GM19455 (cell line): ENCODE data around the gene SRP54.
"Not testable (repeated sequence)": the region's sequence is repeated elsewhere in the genome, so short reads cannot be mapped to it uniquely, and the experiment has no call there.

Experiments
- ATAC-seq: cut with Tn5 transposase; IDR thresholded peaks from one replicate; pipeline ENCODE4 v1.9.1; 2021; ENCODE audit not compliant: unreplicated experiment

The SRP54 gene

DNA sequence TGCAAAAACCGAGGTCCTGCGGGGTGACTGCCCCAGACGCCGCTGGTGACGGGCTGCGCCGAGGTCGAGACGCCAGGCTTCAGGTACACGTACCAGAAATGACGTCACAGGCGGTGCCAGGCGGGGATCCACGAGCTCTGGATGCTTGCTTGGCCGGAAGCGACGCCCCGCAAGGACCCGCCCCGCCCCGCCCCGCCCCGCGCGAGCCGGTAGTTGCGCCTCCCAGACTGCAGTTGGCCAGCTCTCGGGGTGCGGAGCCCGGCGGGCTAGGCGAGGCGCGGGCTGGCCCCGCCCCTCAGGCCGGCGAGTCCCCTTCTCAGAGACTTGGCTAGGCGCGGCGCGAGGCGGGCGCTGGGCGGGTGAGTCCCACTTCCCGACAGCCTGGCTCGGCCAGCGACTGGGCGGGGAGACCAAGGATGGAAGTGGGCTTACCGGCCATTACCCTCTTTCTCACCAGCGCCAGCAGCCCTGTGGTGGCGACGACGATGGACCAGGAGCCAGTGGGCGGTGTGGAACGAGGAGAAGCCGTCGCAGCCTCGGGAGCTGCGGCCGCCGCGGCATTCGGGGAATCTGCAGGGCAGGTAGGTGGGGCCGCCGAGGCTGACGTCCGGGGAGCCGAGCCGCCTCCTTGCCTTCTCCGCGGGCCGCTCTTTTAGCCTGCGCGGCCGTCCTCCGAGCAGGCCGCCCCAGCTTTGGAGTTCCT, 63.4 kb downstream of the SRP54 start, which contains the start of gene FAM177A1:
Gene FAM177A1 (plus strand): TSS at position 225 of the 703 bp plus-strand sequence. CDS start 192 bp downstream, at position 417.
- peak; percentile 94 for ATAC-seq

DNA sequence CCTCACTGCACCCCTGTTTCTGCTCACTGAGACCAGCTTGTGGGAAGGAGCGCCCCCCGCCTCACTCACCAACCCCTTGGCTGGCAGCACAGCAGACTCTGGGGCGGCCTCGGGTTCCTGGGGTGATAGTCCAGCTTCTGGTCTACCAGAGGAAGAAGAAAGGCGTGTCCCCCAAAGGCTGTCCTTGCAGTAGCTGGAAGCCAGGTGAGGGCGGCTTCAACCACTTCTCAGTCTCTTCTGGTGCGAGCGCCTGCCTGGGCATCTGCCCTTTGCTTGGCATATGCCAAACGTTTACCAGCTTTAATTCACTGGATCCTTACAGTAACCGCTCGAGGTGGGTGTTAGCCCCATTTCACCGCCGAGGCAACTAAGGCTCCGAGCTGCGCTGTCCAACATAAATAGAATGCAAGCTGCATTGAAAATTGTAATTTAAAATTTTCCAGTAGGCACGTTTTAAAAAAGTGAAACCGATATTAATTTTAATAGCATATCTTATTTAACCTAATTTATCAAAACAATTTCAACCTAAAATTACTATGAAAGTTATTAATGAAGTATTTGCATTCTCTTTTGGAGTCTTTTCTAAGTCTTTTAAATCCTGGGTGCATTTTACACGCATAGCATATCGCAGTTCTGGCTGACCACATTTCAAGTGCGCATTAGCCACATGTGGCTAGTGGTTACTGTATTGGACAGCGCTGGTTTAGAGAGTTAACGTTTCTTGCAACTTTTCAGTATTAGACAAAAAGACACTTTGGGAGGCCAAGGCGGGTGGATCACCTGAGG, 64.2 kb downstream of the SRP54 start:
- peak; percentile 35 for ATAC-seq

DNA sequence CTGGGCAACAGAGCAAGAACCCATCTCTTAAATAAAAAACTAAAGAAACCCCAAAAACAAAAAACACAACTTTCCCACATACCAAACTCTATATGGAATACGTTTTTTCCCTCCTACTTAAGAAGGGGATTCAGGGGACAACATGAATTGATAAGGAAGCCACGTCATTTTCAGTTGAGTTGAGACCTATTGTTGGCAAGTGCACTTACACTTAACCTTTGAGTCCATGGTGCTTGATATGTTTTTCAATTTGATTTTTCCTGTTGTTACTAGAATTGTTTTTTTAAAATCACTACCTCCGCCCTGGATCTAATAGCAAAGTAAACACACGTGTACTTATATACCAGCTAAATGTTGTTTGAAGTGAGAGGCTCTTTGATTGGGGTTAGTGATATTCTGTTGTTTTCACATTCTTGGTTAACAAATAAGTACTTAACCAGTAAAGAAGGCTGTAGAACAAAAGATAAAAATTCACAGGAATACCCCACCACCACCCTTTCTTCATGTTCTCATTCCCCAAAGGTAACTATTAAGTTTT, 65.3 kb downstream of the SRP54 start:
- ATAC-seq = no peak

DNA sequence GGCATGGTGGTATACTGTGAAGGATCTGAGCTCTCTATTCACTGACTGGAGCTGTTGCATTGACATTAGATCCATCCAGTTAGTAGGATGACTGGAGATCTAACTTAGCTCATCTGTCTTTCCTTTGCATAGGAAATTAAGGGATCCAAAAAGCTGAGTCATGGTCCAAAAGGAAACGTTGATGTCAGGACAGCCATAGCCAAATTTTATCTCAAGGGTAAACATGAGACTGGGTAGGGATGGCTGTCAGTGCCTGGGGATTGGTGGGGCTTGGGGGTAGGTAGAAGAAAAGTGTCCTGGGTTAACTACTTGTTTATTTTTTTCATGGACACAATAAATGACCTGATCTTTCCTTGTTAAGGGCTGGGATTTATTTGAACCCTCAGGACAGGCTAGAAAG, 67.9 kb downstream of the SRP54 start:
- ATAC-seq = no peak

DNA sequence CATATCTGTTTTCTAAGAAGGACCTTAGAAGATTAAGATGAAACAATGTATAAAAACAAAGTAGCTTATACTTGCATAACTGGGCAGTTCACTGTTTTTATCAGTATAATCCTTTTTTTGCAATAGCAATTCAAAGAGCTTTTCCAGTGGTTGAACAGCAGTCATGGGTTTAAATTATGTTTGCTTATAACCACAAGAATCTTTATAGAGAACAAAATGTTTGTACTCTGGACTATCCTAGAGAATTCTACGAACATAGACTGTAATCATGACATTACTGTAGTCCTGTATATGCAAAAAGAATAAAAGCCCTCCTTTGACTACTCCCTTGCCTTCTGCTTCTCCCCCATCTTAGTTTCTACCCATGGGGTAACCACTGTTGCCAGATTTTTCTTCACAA, 69.0 kb downstream of the SRP54 start:
- ATAC-seq = no peak

DNA sequence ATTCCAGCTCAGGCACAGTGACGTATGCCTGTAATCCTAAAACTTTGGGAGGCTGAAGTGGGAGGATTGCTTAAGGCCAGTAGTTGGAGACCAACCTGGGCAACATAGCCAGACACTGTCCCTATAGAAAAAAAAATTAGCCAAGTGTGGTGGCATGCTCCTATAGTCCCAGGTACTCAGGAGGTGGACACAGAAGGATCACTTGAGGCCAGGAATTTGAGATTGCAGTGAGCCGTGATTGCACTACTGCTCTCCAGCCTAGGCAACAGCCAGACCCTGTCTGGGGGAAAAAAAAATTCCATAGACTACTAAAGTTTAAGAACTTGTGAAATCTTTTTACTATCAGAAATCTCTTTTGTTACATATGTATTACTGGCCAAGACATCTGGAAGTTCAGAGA, 69.8 kb downstream of the SRP54 start:
- no peak for ATAC-seq

DNA sequence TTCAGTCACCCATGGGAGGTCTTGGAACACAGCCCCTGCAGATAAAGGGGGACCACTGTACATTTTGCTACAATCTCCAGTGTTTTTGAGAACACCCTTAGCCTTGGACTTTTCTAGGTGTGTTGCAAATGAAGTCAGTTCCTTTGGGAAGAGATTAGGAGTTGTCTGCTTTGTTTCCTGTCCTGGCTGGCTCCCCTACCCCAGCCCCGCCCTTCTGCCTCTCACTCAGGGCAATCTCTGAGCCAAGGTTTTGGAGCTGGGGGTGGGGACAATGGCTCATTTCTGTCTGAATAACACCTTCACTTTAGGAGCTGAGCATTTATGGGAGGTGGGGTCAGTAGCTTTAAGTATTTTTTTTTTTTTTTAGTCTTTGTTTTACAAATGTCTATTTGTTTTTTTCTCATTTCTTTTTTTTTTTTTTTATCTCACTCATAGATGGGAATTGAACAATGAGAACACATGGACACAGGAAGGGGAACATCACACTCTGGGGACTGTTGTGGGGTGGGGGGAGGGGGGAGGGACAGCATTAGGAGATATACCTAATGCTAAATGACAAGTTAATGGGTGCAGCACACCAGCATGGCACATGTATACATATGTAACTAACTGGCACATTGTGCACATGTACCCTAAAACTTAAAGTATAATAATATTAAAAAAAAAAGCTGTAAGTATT, 78.5 kb downstream of the SRP54 start:
- not testable (repeated sequence) for ATAC-seq

DNA sequence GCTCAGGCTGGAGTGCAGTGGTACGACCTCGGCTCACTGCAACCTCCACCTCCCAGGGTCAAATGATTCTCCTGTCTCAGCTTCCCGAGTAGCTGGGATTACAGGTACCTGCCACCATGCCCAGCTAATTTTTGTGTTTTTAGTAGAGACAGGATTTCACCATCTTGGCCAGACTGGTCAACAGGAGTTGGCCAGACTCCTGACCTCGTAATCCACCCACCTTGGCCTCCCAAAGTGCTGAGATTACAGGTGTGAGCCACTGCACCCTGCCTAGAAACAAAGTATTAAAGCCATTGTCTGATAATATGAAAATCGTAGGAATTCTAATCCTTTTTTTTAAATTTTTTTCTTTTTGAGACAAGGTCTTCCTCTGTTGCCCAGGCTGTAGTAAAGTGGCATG, 82.9 kb downstream of the SRP54 start:
- ATAC-seq = not testable (repeated sequence)

DNA sequence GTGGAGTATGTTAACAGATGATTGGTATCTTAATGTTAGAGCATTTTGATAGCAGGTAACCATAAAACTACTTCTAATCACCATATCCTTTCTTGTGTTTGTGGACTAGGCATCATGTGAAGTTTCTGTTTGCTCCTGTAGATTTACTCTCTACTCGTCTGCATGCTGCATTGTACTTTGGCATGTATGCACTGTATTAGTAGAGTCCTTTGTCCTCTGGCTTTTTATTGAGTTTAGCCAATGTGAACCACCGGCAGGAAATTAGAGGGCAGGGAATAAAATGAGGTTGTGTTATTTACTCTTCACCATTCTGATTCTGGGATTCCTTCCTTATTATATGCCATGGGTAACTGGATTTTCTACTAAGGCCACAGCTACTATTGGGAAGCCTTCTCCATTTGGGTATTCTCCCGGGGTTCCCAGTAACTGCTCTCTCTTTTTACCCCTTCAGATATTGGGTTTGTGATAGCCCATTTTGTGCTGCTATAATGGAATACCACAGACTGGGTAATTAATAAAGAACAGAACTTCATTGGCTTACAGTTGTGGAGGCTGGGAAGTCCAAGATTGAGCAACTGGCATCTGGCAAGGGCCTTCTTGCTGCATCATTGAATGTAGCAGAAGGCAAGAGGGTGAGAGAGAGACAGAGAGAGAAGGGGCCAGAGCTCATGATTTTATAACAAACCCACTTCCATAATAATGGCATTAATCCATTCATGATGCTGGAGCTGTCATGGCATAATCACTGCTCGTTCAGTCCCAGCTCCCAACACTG, 85.6 kb downstream of the SRP54 start:
- no peak for ATAC-seq

DNA sequence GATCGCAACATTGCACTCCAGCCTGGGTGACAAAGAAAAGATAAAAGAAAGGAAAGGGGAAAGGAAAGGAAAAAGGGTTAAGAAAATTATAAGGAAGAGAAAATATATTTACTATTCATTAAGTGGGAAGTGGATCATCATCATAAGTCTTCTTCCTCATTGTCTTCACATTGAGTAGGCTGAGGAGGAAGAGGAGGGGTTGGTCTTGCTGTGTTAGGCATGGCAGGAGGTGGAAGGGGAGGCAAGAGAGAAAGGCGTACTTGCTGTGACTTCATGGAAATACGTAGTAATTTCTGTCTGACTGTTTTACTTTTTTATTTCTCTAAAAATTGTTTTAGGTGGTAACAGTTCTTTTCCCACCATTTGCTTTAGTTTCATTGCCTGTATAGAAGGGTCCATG, 89.4 kb downstream of the SRP54 start:
- no peak for ATAC-seq

DNA sequence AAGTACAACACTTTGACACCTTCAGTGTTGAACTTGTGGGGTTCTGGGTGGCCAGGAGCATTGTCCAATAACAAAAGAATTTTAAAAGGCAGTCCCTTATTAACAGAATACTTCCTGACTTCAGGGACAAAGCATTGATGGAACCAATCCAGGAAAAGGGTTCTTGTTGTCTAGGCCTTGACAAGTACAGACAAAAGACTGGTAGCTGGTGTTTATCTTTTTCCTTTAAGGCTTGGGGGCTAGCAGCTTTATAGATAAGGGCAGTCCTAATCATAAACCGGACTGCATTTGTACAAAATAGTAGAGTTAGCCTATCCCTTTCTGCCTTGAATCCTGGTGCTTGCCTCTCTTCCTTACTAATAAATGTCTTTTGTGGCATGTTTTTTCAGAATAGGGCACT, 90.7 kb downstream of the SRP54 start:
- ATAC-seq = no peak

DNA sequence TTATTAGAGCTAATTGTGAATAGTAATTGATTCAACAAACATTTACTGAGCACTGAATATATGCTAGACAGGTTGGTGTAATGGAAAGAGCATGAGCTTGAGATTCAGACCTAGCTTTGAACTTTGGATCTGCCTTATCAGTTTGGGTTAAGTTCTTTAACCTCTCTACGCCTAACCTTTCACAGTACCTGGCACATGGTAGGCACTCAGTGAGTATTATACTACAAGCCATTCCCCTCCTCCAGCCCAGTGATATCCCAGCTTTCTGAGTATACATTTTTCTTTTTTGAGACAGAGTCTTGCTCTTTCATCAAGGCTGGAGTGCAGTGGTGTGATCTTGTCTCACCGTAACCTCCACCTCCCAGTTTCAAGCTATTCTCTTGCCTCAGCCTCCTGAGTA, 95.3 kb downstream of the SRP54 start:
- ATAC-seq = no peak
